ENCODE measurements around the gene SIDT2. TPM values are rescaled to one million over a fixed set of nuclear protein-coding genes. Genes with fewer than 3 reads are reported as not detected.

Gene SIDT2
- total RNA-seq, result 8.2 and 18.6 TPM in 2 replicates

DNA sequence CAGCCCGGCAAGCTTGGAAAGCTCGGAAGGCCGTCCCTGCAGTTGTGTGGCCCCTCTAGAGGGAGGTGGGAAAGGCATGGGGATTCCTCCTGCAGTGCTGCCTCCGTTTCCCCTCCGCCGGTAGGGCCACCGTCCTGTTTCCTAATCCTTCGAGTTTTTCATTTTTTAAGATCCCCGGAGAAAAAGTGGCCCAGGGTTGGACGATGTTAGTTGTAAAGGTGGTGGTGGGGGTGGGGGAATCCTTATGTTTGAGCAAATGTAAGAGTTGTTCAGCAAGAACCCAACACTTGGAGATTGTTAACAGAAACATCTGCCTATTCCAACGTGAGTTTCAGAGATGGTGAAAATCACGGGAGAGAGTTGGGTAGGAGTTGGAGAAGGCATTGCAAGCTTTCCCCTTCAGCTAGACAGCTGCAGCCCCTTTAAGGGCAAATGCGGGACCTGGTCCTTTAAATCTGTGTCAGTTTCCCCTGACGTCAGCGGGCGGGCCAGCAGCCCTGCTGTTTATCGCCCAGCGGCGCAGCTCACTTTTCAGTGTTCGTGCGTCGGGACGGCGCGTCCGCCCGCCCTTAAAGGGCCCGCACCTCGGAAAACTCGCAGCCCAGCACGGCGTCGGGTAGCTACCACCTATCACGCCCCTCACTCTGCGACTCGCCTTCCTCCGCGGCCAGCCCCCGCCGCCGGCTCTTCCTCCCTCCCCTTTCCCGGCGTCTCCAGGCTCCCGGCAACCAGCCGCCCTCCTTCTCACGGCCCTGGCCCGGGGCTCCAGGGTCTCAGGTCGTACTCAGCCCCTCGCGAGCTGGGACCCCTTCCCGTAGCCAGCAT is at the start of gene SIDT2:
Gene SIDT2 (plus strand): TSS at position 534 of the 825 bp plus-strand sequence. CDS start 521 bp downstream, outside the sequence.

DNA sequence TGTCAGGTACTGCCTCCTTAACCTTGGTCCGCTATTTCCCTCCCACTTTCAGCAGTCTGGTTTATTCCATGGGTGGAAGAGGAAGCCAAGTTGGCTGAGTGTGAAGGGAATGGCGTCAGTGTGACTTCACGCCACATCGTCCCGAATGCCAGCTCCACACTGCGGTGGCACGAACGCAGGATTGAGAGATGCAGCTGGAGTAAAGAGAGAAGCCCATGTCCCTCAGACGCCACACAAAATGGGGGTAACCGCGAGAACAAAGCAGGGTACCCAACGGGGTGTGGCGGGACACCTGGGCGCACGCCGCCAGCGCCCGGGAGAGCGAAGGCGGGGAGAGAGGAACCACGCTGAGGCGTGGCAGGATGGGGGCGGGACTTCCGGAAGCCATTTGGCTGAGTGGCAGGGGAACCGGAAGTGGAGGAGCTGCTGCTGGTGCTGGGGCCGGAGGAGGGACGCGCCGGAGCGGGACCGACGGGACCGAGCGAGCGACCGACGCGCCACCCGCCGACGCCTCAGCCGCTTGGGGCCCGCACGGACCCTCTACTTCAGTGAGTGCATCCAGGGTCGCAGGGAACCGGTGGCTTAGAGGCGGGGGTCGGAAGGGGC is 34.6 kb upstream of the SIDT2 start, which contains the start of gene PAFAH1B2:
Gene PAFAH1B2 (plus strand): TSS at position 417 of the 606 bp plus-strand sequence. CDS start 8,161 bp downstream, outside the sequence.

DNA sequence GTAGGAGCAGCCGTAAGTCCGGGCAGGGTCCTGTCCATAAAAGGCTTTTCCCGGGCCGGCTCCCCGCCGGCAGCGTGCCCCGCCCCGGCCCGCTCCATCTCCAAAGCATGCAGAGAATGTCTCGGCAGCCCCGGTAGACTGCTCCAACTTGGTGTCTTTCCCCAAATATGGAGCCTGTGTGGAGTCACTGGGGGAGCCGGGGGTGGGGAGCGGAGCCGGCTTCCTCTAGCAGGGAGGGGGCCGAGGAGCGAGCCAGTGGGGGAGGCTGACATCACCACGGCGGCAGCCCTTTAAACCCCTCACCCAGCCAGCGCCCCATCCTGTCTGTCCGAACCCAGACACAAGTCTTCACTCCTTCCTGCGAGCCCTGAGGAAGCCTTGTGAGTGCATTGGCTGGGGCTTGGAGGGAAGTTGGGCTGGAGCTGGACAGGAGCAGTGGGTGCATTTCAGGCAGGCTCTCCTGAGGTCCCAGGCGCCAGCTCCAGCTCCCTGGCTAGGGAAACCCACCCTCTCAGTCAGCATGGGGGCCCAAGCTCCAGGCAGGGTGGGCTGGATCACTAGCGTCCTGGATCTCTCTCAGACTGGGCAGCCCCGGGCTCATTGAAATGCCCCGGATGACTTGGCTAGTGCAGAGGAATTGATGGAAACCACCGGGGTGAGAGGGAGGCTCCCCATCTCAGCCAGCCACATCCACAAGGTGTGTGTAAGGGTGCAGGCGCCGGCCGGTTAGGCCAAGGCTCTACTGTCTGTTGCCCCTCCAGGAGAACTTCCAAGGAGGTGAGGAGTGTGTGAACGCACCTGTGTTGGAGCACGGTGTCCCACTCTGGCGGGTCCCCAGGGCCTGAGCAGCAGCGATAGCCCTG is 20.7 kb downstream of the SIDT2 start, which contains the start of gene TAGLN:
Gene TAGLN (plus strand): TSS at position 318 of the 863 bp plus-strand sequence. CDS start 3,644 bp downstream, outside the sequence.

DNA sequence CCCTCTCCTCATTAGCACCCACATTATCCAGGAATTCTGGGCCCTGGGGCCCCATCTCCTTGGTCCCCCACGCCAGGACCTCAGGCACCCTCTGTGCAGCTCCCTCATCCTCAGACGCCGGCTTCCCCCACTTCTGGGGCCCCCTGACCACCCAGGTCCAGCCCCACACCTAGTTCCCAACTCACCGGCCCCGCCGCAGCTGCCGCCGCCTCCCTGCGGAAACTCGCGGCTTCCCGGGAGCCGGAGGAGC is 53.2 kb downstream of the SIDT2 start, which contains the start of gene PCSK7:
Gene PCSK7 (minus strand): TSS at position 232 of the 250 bp plus-strand sequence. CDS start 2,229 bp downstream, outside the sequence.

DNA sequence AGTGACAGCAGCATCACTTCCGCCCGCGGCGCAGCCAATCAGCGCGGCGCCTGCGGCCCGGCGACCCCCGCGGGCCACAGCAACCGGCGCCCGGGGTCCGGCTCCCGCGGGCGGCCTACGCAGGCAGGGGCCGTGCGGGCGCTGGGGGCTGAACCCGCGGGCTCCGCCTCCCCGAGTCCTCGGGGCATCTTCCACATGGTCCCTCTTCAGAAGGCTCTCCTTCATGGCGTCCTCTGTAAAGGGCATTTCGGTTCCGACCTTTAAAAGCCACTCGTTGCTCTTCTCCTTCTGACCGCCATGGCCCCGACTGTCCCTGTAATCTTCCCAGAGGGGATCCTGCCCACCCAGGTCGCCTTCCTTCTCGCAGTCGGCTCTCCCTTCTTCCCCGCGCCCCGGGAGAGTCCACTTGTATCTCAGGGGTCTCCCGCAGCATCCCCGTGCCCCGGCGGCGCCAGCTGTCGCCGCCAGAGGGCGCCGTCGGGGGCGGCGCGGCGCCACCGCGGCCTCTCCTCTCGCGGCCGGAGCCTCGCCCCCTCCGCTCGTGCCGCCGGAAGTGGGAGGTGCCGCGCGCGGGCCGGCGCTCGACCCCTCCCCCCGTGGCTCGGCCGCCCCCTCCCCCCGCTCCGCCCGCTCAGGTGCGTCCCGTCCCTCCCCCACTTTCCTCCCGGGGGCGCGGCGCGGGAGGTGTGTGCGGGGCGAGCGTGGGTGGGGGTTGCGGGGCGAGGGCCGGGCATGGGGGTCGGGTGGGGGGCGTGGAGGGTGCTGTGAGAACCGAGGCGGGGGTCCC is 53.7 kb downstream of the SIDT2 start, which contains the start of gene RNF214:
Gene RNF214 (plus strand): TSS at position 580 of the 787 bp plus-strand sequence. CDS start 1,602 bp downstream, outside the sequence.

Other genes starting within 250 kb of the SIDT2 start
- 7.9 and 18.6 TPM in 2 replicates for gene SIK3, start 80.3 kb upstream of the SIDT2 start, total RNA-seq
- 204 and 229 TPM in 2 replicates for gene PAFAH1B2, start 34.5 kb upstream of the SIDT2 start, total RNA-seq
- gene TAGLN, start 20.6 kb downstream of the SIDT2 start, total RNA-seq, result 90.6 and 388 TPM in 2 replicates
- 26.0 and 55.4 TPM in 2 replicates for gene PCSK7, start 53.3 kb downstream of the SIDT2 start, total RNA-seq
- 10.9 and 13.7 TPM in 2 replicates for gene RNF214, start 53.9 kb downstream of the SIDT2 start, total RNA-seq
- 1.0 and 4.1 TPM in 2 replicates for gene BACE1-AS, start 112.6 kb downstream of the SIDT2 start, total RNA-seq
- gene BACE1, start 137.5 kb downstream of the SIDT2 start, total RNA-seq, result 7.5 and 20.6 TPM in 2 replicates
- 32.1 and 32.2 TPM in 2 replicates for gene CEP164, start 149.1 kb downstream of the SIDT2 start, total RNA-seq